ENCODE data around the gene TMPRSS6. TPM values are rescaled to one million over a fixed set of nuclear protein-coding genes. Genes with fewer than 3 reads are reported as not detected.

Gene TMPRSS6
- total RNA-seq, 2 donors from 2014 or later, result not detected

- no peaks in the 10 kb centered on the region for H3K27me3 ChIP-seq (replicated peaks; ENCODE audit: insufficient read depth)
- DNase-seq (ENCODE audit: low spot score), result no peak
- no peak overlapping the region for H3K27ac ChIP-seq
- no peak for ATAC-seq (ENCODE audit: insufficient number of reproducible peaks, low FRiP score, low read depth)
- H3K4me3 ChIP-seq, result no peak overlapping the region
- TF ChIP-seq CTCF (IDR thresholded peaks at IDR 0.05), result no peak
- no peaks in the 10 kb centered on the region for H3K36me3 ChIP-seq
- no peaks in the 10 kb centered on the region for H3K4me1 ChIP-seq (ENCODE audit: control insufficient read depth in 1 of 2, low read depth in 2 of 2)
- no peaks in the 10 kb centered on the region for H3K9me3 ChIP-seq
These were observed 8.9 kb downstream of the TMPRSS6 start for GRCh38 chr22:37100589-37101127.

- H3K4me1 ChIP-seq (ENCODE audit: control insufficient read depth in 1 of 2, low read depth in 2 of 2), result no peaks in the 10 kb centered on the region
- ATAC-seq (ENCODE audit: insufficient number of reproducible peaks, low FRiP score, low read depth) (no peak), DNase-seq (ENCODE audit: low spot score) (no peak)
- H3K27ac ChIP-seq, result no peak overlapping the region
- H3K9me3 ChIP-seq, result no peaks in the 10 kb centered on the region
- H3K4me3 ChIP-seq, result no peak overlapping the region
- H3K27me3 ChIP-seq (replicated peaks; ENCODE audit: insufficient read depth), result no peaks in the 10 kb centered on the region
- no peak for TF ChIP-seq CTCF (IDR thresholded peaks at IDR 0.05)
- no peaks in the 10 kb centered on the region for H3K36me3 ChIP-seq
These were observed 10.4 kb downstream of the TMPRSS6 start for GRCh38 chr22:37098976-37099591.

- H3K27me3 ChIP-seq (replicated peaks; ENCODE audit: insufficient read depth), result no peaks in the 10 kb centered on the region
- no peak for TF ChIP-seq CTCF (IDR thresholded peaks at IDR 0.05)
- no peaks in the 10 kb centered on the region for H3K9me3 ChIP-seq
- no peak overlapping the region for H3K27ac ChIP-seq
- no peaks in the 10 kb centered on the region for H3K36me3 ChIP-seq
- no peak overlapping the region for H3K4me3 ChIP-seq
- ATAC-seq (ENCODE audit: insufficient number of reproducible peaks, low FRiP score, low read depth), result no peak
- H3K4me1 ChIP-seq (ENCODE audit: control insufficient read depth in 1 of 2, low read depth in 2 of 2), result no peaks in the 10 kb centered on the region
- DNase-seq (ENCODE audit: low spot score), result no peak
These were observed 12.2 kb downstream of the TMPRSS6 start for GRCh38 chr22:37097346-37097745.

- Histone ChIP-seq H3K27me3 (replicated peaks; ENCODE audit: insufficient read depth) (no peaks in the 10 kb centered on the region), H3K4me3 (no peak overlapping the region), H3K4me1 (ENCODE audit: control insufficient read depth in 1 of 2, low read depth in 2 of 2) (no peaks in the 10 kb centered on the region), H3K36me3 (no peaks in the 10 kb centered on the region), H3K9me3 (no peaks in the 10 kb centered on the region), H3K27ac (no peak overlapping the region)
- ATAC-seq (ENCODE audit: insufficient number of reproducible peaks, low FRiP score, low read depth) (no peak), DNase-seq (ENCODE audit: low spot score) (no peak)
- no peak for TF ChIP-seq CTCF (IDR thresholded peaks at IDR 0.05)
These were observed 14.4 kb downstream of the TMPRSS6 start for GRCh38 chr22:37095113-37095512.

GRCh38 chr22:37094239-37094638 is 15.3 kb downstream of the TMPRSS6 start:
- no peak for TF ChIP-seq CTCF (IDR thresholded peaks at IDR 0.05)
- Histone ChIP-seq H3K9me3 (no peaks in the 10 kb centered on the region), H3K4me1 (ENCODE audit: control insufficient read depth in 1 of 2, low read depth in 2 of 2) (no peaks in the 10 kb centered on the region), H3K4me3 (no peak overlapping the region), H3K27me3 (replicated peaks; ENCODE audit: insufficient read depth) (no peaks in the 10 kb centered on the region), H3K27ac (no peak overlapping the region), H3K36me3 (no peaks in the 10 kb centered on the region)
- ATAC-seq (ENCODE audit: insufficient number of reproducible peaks, low FRiP score, low read depth), result no peak
- DNase-seq (ENCODE audit: low spot score), result no peak
